Cardiac muscle cell (in vitro differentiated cells and primary cell): ENCODE results near the gene RAB11FIP3. TPM values are rescaled to one million over a fixed set of nuclear protein-coding genes. Genes with fewer than 3 reads are reported as not detected.
A peak's percentile ranks its signal among the peaks of the same experiment; 100 is the strongest.

Experiments used
- DNase-seq, 2 donors: peaks; one replicate each; pipeline versions ENCODE4 v3.0.0 to v3.0.0-alpha.2; 2010 to 2017; ENCODE audit warnings: low read depth in 1 of 2, low spot score in 1 of 2
- H3K27ac ChIP-seq: fragments of 200-600 bp; sonication (generic); 2 replicates; pipeline ENCODE4 v1.5.1; 2016
- H3K27me3 ChIP-seq: fragments of 200-600 bp; sonication (generic); 2 replicates; pipeline ENCODE4 v1.6.0; 2016; ENCODE audit warnings: control low read depth
- H3K36me3 ChIP-seq: fragments of 200-600 bp; sonication (generic); 2 replicates; pipeline ENCODE4 v1.5.1; 2016; ENCODE audit warnings: control low read depth
- H3K4me1 ChIP-seq: fragments of 200-600 bp; sonication (generic); 2 replicates; pipeline ENCODE4 v1.8.1; 2017; ENCODE audit warnings: low read depth, mild to moderate bottlenecking, mixed run types
- H3K4me3 ChIP-seq: fragments of 200-600 bp; sonication (generic); 2 replicates; pipeline ENCODE4 v1.5.1; 2016; ENCODE audit warnings: mild to moderate bottlenecking
- H3K9me3 ChIP-seq: fragments of 200-600 bp; sonication (generic); 2 replicates; pipeline ENCODE4 v1.5.1; 2017; ENCODE audit warnings: low read depth, mild to moderate bottlenecking, control low read depth
- polyA plus RNA-seq: library from polyadenylated mRNA; unstranded; fragments of >200 nt; fragmentation: Nextera tagmentation; extraction: Ambion mirVana; gene quantifications from 2 replicates; pipeline ENCODE4 v1.2.1, GENCODE V29; 2016
- total RNA-seq: library from RNA; depleted of rRNA; stranded (reverse); fragments of >200 nt; gene quantifications from 2 replicates; pipeline ENCODE4 v1.2.3, GENCODE V29; 2016
- TF ChIP-seq, protein P1 (sequence below): IDR thresholded peaks from 2 replicates; pipeline ENCODE4 v1.5.1; 2012; ENCODE audit warnings: low read depth, mild to moderate bottlenecking, low read length

The RAB11FIP3 gene
- total and polyA plus RNA-seq, 2 experiments from 2014 or later, result 55.3 to 77.1 TPM

DNA sequence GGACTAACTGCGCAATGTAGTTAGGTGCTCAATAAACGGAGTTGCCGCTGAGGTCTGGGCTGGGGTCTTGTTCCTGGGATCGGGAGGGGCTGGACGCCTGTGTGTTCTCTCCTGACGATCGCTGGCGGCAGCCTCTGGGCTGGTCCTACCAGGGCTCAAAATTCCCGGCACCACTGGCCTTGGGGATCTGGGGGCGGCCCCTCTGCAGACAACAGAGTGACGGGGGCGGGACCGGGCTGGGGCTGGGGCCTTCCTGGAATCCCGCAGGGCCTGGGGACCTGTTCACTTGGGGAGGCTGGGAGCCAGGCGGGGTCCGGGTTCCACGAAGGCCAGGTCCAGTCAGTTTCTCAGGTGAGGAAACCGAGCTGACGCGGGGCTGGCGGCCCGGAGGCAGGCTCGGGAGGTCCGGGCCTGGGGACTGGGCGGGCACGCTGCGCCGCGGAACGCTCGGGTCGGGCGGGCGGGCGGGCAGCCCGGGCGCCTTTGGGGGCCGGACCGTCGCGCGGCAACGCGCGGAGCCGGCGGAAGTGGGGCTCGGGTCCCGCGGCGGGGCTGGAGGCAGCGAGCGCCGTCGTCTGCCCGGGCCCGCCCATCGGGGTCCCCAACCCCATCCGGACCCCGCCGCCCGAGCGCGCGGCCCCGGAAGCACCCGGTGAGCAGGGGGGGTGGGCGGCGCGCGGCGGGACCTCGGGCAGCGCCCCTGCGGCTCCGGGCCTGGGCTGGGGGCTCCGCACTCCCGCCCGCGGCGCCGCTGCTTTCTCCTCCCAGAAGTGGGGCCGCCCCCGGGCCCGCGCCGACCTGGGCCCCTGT is 144.2 kb downstream of the RAB11FIP3 start, which contains the start of gene PIGQ:
PIGQ (plus strand) TSS at position 524 of the 810 bp plus-strand sequence. CDS start 4,107 bp downstream, outside the sequence.
- H3K4me1 ChIP-seq, result peaks cover 30% of the 10 kb centered on the region
- peak; percentile 69 to 77 for DNase-seq
- no peaks in the 10 kb centered on the region for H3K36me3 ChIP-seq
- H3K27ac ChIP-seq, result peak within 1 kb of the TSS; percentile 88
- TF ChIP-seq, protein P1, sequence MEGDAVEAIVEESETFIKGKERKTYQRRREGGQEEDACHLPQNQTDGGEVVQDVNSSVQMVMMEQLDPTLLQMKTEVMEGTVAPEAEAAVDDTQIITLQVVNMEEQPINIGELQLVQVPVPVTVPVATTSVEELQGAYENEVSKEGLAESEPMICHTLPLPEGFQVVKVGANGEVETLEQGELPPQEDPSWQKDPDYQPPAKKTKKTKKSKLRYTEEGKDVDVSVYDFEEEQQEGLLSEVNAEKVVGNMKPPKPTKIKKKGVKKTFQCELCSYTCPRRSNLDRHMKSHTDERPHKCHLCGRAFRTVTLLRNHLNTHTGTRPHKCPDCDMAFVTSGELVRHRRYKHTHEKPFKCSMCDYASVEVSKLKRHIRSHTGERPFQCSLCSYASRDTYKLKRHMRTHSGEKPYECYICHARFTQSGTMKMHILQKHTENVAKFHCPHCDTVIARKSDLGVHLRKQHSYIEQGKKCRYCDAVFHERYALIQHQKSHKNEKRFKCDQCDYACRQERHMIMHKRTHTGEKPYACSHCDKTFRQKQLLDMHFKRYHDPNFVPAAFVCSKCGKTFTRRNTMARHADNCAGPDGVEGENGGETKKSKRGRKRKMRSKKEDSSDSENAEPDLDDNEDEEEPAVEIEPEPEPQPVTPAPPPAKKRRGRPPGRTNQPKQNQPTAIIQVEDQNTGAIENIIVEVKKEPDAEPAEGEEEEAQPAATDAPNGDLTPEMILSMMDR, result no peak
- peak within 1 kb of the TSS; percentile 100 for H3K4me3 ChIP-seq
- H3K9me3 ChIP-seq, result no peaks in the 10 kb centered on the region
- no peaks in the 10 kb centered on the region for H3K27me3 ChIP-seq

Other genes with a start within 250 kb of the RAB11FIP3 start
- gene HBA1, start 249.0 kb upstream of the RAB11FIP3 start, total RNA-seq, result 0.42 TPM in 1 of 2 replicates, not detected in the other
- 1.8 TPM in 1 of 2 replicates, not detected in the other for gene HBA1, start 249.0 kb upstream of the RAB11FIP3 start, polyA plus RNA-seq
- gene HBQ1, start 245.2 kb upstream of the RAB11FIP3 start, total RNA-seq, result 2.0 and 3.7 TPM in 2 replicates
- 0.76 and 4.0 TPM in 2 replicates for gene HBQ1, start 245.2 kb upstream of the RAB11FIP3 start, polyA plus RNA-seq
- gene LUC7L, start 196.2 kb upstream of the RAB11FIP3 start, total RNA-seq, result 94.5 and 158 TPM in 2 replicates
- 91.0 and 105 TPM in 2 replicates for gene LUC7L, start 196.2 kb upstream of the RAB11FIP3 start, polyA plus RNA-seq
- gene FAM234A, start 190.8 kb upstream of the RAB11FIP3 start, total RNA-seq, result 128 and 136 TPM in 2 replicates
- gene FAM234A, start 190.8 kb upstream of the RAB11FIP3 start, polyA plus RNA-seq, result 160 and 164 TPM in 2 replicates
- 6.6 and 14.8 TPM in 2 replicates for gene RGS11, start 149.7 kb upstream of the RAB11FIP3 start, total RNA-seq
- gene RGS11, start 149.7 kb upstream of the RAB11FIP3 start, polyA plus RNA-seq, result 12.0 and 17.0 TPM in 2 replicates
- 5.8 and 6.5 TPM in 2 replicates for gene ARHGDIG, start 145.1 kb upstream of the RAB11FIP3 start, total RNA-seq
- 3.1 and 9.6 TPM in 2 replicates for gene ARHGDIG, start 145.1 kb upstream of the RAB11FIP3 start, polyA plus RNA-seq
- gene PDIA2, start 142.5 kb upstream of the RAB11FIP3 start, total RNA-seq, result 0.78 and 3.2 TPM in 2 replicates
- 1.7 and 4.6 TPM in 2 replicates for gene PDIA2, start 142.5 kb upstream of the RAB11FIP3 start, polyA plus RNA-seq
- 29.1 and 49.7 TPM in 2 replicates for gene AXIN1, start 72.9 kb upstream of the RAB11FIP3 start, total RNA-seq
- 16.5 and 25.4 TPM in 2 replicates for gene AXIN1, start 72.9 kb upstream of the RAB11FIP3 start, polyA plus RNA-seq
- gene MRPL28, start 55.1 kb upstream of the RAB11FIP3 start, total RNA-seq, result 242 and 350 TPM in 2 replicates
- gene MRPL28, start 55.1 kb upstream of the RAB11FIP3 start, polyA plus RNA-seq, result 234 and 290 TPM in 2 replicates
- 135 and 167 TPM in 2 replicates for gene PGAP6, start 43.7 kb upstream of the RAB11FIP3 start, total RNA-seq
- 113 and 142 TPM in 2 replicates for gene PGAP6, start 43.7 kb upstream of the RAB11FIP3 start, polyA plus RNA-seq
- gene NME4, start 28.4 kb upstream of the RAB11FIP3 start, total RNA-seq, result 352 and 452 TPM in 2 replicates
- gene NME4, start 28.4 kb upstream of the RAB11FIP3 start, polyA plus RNA-seq, result 518 and 664 TPM in 2 replicates
- gene DECR2, start 23.8 kb upstream of the RAB11FIP3 start, total RNA-seq, result 48.7 and 51.5 TPM in 2 replicates
- gene DECR2, start 23.8 kb upstream of the RAB11FIP3 start, polyA plus RNA-seq, result 49.5 and 50.0 TPM in 2 replicates
- gene CAPN15, start 102.1 kb downstream of the RAB11FIP3 start, total RNA-seq, result 58.2 and 63.3 TPM in 2 replicates
- 19.0 and 38.1 TPM in 2 replicates for gene CAPN15, start 102.1 kb downstream of the RAB11FIP3 start, polyA plus RNA-seq
- 0.14 and 0.66 TPM in 2 replicates for gene PRR35, start 134.7 kb downstream of the RAB11FIP3 start, total RNA-seq
- gene PRR35, start 134.7 kb downstream of the RAB11FIP3 start, polyA plus RNA-seq, result 0.40 TPM in 1 of 2 replicates, not detected in the other
- 3.6 and 3.9 TPM in 2 replicates for gene NHLRC4, start 141.4 kb downstream of the RAB11FIP3 start, total RNA-seq
- 2.2 and 2.6 TPM in 2 replicates for gene NHLRC4, start 141.4 kb downstream of the RAB11FIP3 start, polyA plus RNA-seq
- 124 and 126 TPM in 2 replicates for gene PIGQ, start 144.3 kb downstream of the RAB11FIP3 start, total RNA-seq
- 89.2 and 110 TPM in 2 replicates for gene PIGQ, start 144.3 kb downstream of the RAB11FIP3 start, polyA plus RNA-seq
- 40.7 and 45.9 TPM in 2 replicates for gene RAB40C, start 164.4 kb downstream of the RAB11FIP3 start, total RNA-seq
- 30.8 and 36.9 TPM in 2 replicates for gene RAB40C, start 164.4 kb downstream of the RAB11FIP3 start, polyA plus RNA-seq
- gene WFIKKN1, start 205.3 kb downstream of the RAB11FIP3 start, total RNA-seq, result 85.8 and 125 TPM in 2 replicates
- 79.6 and 105 TPM in 2 replicates for gene WFIKKN1, start 205.3 kb downstream of the RAB11FIP3 start, polyA plus RNA-seq
- gene METTL26, start 210.7 kb downstream of the RAB11FIP3 start, total RNA-seq, result 196 and 201 TPM in 2 replicates
- gene METTL26, start 210.7 kb downstream of the RAB11FIP3 start, polyA plus RNA-seq, result 153 and 181 TPM in 2 replicates
- 123 and 144 TPM in 2 replicates for gene MCRIP2, start 216.2 kb downstream of the RAB11FIP3 start, total RNA-seq
- 131 and 146 TPM in 2 replicates for gene MCRIP2, start 216.2 kb downstream of the RAB11FIP3 start, polyA plus RNA-seq
- gene WDR90, start 223.7 kb downstream of the RAB11FIP3 start, total RNA-seq, result 25.6 and 26.5 TPM in 2 replicates
- gene WDR90, start 223.7 kb downstream of the RAB11FIP3 start, polyA plus RNA-seq, result 28.1 and 32.3 TPM in 2 replicates
- 251 and 305 TPM in 2 replicates for gene RHOT2, start 242.5 kb downstream of the RAB11FIP3 start, total RNA-seq
- gene RHOT2, start 242.5 kb downstream of the RAB11FIP3 start, polyA plus RNA-seq, result 294 and 315 TPM in 2 replicates